SU-DHL-6 (cell line): ENCODE data around the gene PAIP1.

Experiments used
- CTCF ChIP-seq: fragments of 200-600 bp; sonication (generic); IDR thresholded peaks from one replicate; pipeline ENCODE4 v1.5.1; 2017; ENCODE audit warnings: antibody characterized with exemption, mild to moderate bottlenecking, low read length, moderate library complexity; ENCODE audit not compliant: insufficient read depth, poor library complexity, severe bottlenecking
- EZH2phosphoT487 ChIP-seq: fragments of 200-600 bp; sonication (generic), shearing (Covaris generic); conservative IDR thresholded peaks from 2 replicates; pipeline ENCODE4 v1.6.1; 2018; ENCODE audit warnings: mild to moderate bottlenecking, antibody characterized with exemption, low read length, moderate library complexity, mixed read lengths

- TF ChIP-seq CTCF (no peak), EZH2phosphoT487 (no peak)
Observed at GRCh38 chr5:43588842-43589241, 32.0 kb upstream of the PAIP1 start.
